A673 (cell line): Measurements from ENCODE around the gene LRP1B.

Source experiments
- EZH2 ChIP-seq: fragments of 200-600 bp; sonication (generic); IDR thresholded peaks from 2 replicates; pipeline ENCODE4 v1.6.1; 2017; ENCODE audit warnings: borderline replicate concordance, low read depth, mild to moderate bottlenecking, mixed read lengths, antibody characterized with exemption, low read length; ENCODE audit not compliant: poor library complexity, severe bottlenecking
- TF ChIP-seq, protein P1 (sequence below): fragments of 300-800, 200-600 bp; sonication (generic); conservative IDR thresholded peaks from 2 replicates; pipeline ENCODE4 v1.5.1; 2017; ENCODE audit warnings: low read depth, mild to moderate bottlenecking, antibody characterized with exemption, low read length, moderate library complexity, mixed read lengths

- no peak for TF ChIP-seq EZH2
- TF ChIP-seq, protein P1, sequence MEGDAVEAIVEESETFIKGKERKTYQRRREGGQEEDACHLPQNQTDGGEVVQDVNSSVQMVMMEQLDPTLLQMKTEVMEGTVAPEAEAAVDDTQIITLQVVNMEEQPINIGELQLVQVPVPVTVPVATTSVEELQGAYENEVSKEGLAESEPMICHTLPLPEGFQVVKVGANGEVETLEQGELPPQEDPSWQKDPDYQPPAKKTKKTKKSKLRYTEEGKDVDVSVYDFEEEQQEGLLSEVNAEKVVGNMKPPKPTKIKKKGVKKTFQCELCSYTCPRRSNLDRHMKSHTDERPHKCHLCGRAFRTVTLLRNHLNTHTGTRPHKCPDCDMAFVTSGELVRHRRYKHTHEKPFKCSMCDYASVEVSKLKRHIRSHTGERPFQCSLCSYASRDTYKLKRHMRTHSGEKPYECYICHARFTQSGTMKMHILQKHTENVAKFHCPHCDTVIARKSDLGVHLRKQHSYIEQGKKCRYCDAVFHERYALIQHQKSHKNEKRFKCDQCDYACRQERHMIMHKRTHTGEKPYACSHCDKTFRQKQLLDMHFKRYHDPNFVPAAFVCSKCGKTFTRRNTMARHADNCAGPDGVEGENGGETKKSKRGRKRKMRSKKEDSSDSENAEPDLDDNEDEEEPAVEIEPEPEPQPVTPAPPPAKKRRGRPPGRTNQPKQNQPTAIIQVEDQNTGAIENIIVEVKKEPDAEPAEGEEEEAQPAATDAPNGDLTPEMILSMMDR, result no peak
Measured at GRCh38 chr2:141848191-141848590, 282.6 kb downstream of the LRP1B start.
